ENCODE data around the gene TFAP2E. TPM values are rescaled to one million over a fixed set of nuclear protein-coding genes. Genes with fewer than 3 reads are reported as not detected.

TFAP2E gene
- total and polyA plus RNA-seq, 2 experiments from 2014 or later: 0.81 TPM; not detected in 1

GRCh38 chr1:35637401-35637809 lies 64.3 kb downstream of the TFAP2E start:
- Histone ChIP-seq H3K27me3 (no peaks in the 10 kb centered on the region), H4K20me1 (ENCODE audit: insufficient read depth, poor library complexity, severe bottlenecking) (peaks cover 8% of the 10 kb centered on the region), H3K27ac (peak overlapping the region; percentile 64), H3K9me3 (ENCODE audit: low read depth) (no peaks in the 10 kb centered on the region), H3K4me3 (peak overlapping the region; percentile 12), H3K4me2 (peak overlapping the region; percentile 73), H3K79me2 (peaks cover 68% of the 10 kb centered on the region), H3K4me1 (ENCODE audit: insufficient read depth) (peaks cover 25% of the 10 kb centered on the region), H3K9me2 (replicated peaks; ENCODE audit: insufficient read depth) (no peaks in the 10 kb centered on the region), H2AFZ (no peak overlapping the region), H3K36me3 (replicated peaks; ENCODE audit: insufficient read depth, low read depth) (no peaks in the 10 kb centered on the region)
- DNase-seq (ENCODE audit: low spot score): peak; percentile 9
- TF ChIP-seq EZH2phosphoT487 (IDR thresholded peaks at IDR 0.05; ENCODE audit: low read depth, severe bottlenecking, unreplicated experiment): no peak
- TF ChIP-seq EZH2 (IDR thresholded peaks at IDR 0.05; ENCODE audit: borderline replicate concordance): no peak
- TF ChIP-seq CTCF (IDR thresholded peaks at IDR 0.05; ENCODE audit: poor library complexity): no peak
- WGBS (ENCODE audit: low lambda C conversion rate, missing lambda C conversion rate): 7% methylated on average over 1 of the region's 1 CpG

GRCh38 chr1:35640380-35641232 lies 67.5 kb downstream of the TFAP2E start:
- peak overlapping the region; percentile 82 for H3K4me3 ChIP-seq
- H3K27me3 ChIP-seq: peaks cover 17% of the 10 kb centered on the region
- peak overlapping the region; percentile 63 for H2AFZ ChIP-seq
- WGBS (ENCODE audit: low lambda C conversion rate, missing lambda C conversion rate): 25% methylated on average over 29 of the region's 29 CpGs
- peaks cover 5% of the 10 kb centered on the region for H4K20me1 ChIP-seq (ENCODE audit: insufficient read depth, poor library complexity, severe bottlenecking)
- H3K36me3 ChIP-seq (replicated peaks; ENCODE audit: insufficient read depth, low read depth): no peaks in the 10 kb centered on the region
- H3K9me3 ChIP-seq (ENCODE audit: low read depth): no peaks in the 10 kb centered on the region
- H3K79me2 ChIP-seq: peaks cover 57% of the 10 kb centered on the region
- peak overlapping the region; percentile 96 for H3K27ac ChIP-seq
- TF ChIP-seq CTCF (IDR thresholded peaks at IDR 0.05; ENCODE audit: poor library complexity): no peak
- TF ChIP-seq EZH2phosphoT487 (IDR thresholded peaks at IDR 0.05; ENCODE audit: low read depth, severe bottlenecking, unreplicated experiment): no peak
- no peak for TF ChIP-seq EZH2 (IDR thresholded peaks at IDR 0.05; ENCODE audit: borderline replicate concordance)
- peak overlapping the region; percentile 93 for H3K4me2 ChIP-seq
- H3K4me1 ChIP-seq (ENCODE audit: insufficient read depth): peaks cover 25% of the 10 kb centered on the region
- no peak for DNase-seq (ENCODE audit: low spot score)
- H3K9me2 ChIP-seq (replicated peaks; ENCODE audit: insufficient read depth): no peaks in the 10 kb centered on the region

GRCh38 chr1:35641233-35641866 lies 68.2 kb downstream of the TFAP2E start, which contains the start of gene PSMB2:
Gene PSMB2 (minus strand): TSS chr1:35641526. CDS start chr1:35641432, 94 bp downstream.
- Histone ChIP-seq H2AFZ (peak within 1 kb of the TSS; percentile 91), H3K79me2 (peaks cover 49% of the 10 kb centered on the region), H4K20me1 (ENCODE audit: insufficient read depth, poor library complexity, severe bottlenecking) (peaks cover 5% of the 10 kb centered on the region), H3K27ac (peak within 1 kb of the TSS; percentile 96), H3K27me3 (peaks cover 24% of the 10 kb centered on the region), H3K9me2 (replicated peaks; ENCODE audit: insufficient read depth) (no peaks in the 10 kb centered on the region), H3K4me3 (peak within 1 kb of the TSS; percentile 82), H3K4me1 (ENCODE audit: insufficient read depth) (peaks cover 25% of the 10 kb centered on the region), H3K9me3 (ENCODE audit: low read depth) (no peaks in the 10 kb centered on the region), H3K4me2 (peak within 1 kb of the TSS; percentile 93), H3K36me3 (replicated peaks; ENCODE audit: insufficient read depth, low read depth) (no peaks in the 10 kb centered on the region)
- DNase-seq (ENCODE audit: low spot score): peak; percentile 98
- WGBS (ENCODE audit: low lambda C conversion rate, missing lambda C conversion rate): 1% methylated on average over 43 of the region's 43 CpGs
- TF ChIP-seq CTCF (IDR thresholded peaks at IDR 0.05; ENCODE audit: poor library complexity): no peak
- TF ChIP-seq EZH2phosphoT487 (IDR thresholded peaks at IDR 0.05; ENCODE audit: low read depth, severe bottlenecking, unreplicated experiment): no peak
